ENCODE data around the gene PDP2. TPM values are rescaled to one million over a fixed set of nuclear protein-coding genes. Genes with fewer than 3 reads are reported as not detected.
A peak's percentile ranks its signal among the peaks of the same experiment; 100 is the strongest.

Gene PDP2
- polyA plus RNA-seq, 1 of the 3 experiments (the other 2 are of a cell fraction), result 4.7 TPM

- TF ChIP-seq GABPA (IDR thresholded peaks at IDR 0.05; ENCODE audit: low read depth) (no peak), TAF1 (IDR thresholded peaks at IDR 0.05; ENCODE audit: borderline replicate concordance, low read depth, low read length) (0 out of 2 replicates have a peak, but pooled peaks have one; percentile 41), USF2 (IDR thresholded peaks at IDR 0.05; ENCODE audit: borderline replicate concordance, low read depth, low read length) (peak; percentile 11; the same call in 1 of the 2 replicates), FOXJ3 (CRISPR knock-in tag; IDR thresholded peaks at IDR 0.05) (no peak), FOSL2 (IDR thresholded peaks at IDR 0.05; ENCODE audit: borderline replicate concordance, low read depth) (no peak), MEF2A (IDR thresholded peaks at IDR 0.05; ENCODE audit: borderline replicate concordance, low read depth) (no peak), ELF1 (IDR thresholded peaks at IDR 0.05) (no peak), RAD21 (IDR thresholded peaks at IDR 0.05; ENCODE audit: low read length) (no peak), EZH2phosphoT487 (IDR thresholded peaks at IDR 0.05; ENCODE audit: borderline replicate concordance, low read depth) (no peak), MAX (IDR thresholded peaks at IDR 0.05; ENCODE audit: low read depth) (peak; percentile 79), CHD2 (IDR thresholded peaks at IDR 0.05; ENCODE audit: low read length, partially characterized antibody) (peak; percentile 86)
Observed at GRCh38 chr16:66880288-66881013, at the start of gene PDP2 (continued).

GRCh38 chr16:66832190-66832589, 48.1 kb upstream of the PDP2 start:
- no peaks in the 10 kb centered on the region for H3F3A ChIP-seq (replicated peaks; ENCODE audit: insufficient read depth)
- H3K27ac ChIP-seq (ENCODE audit: low read depth in 2 of 2, low read length in 1 of 2), result no peak overlapping the region
- 74% methylated on average over 3 of the region's 3 CpGs for WGBS (ENCODE audit: low lambda C conversion rate)
- CTCF ChIA-PET, result interaction anchor here (0.7 to 4.8 kb wide), 12 partner anchors 12 to 984 kb away, joined by 3 to 83 read pairs (median 16); partner anchors contain the start of genes CA7 and PDP2
- no peaks in the 10 kb centered on the region for H3K9me2 ChIP-seq
- POLR2A ChIA-PET, result no interaction called here
- H3K9ac ChIP-seq, result no peak overlapping the region
- no peaks in the 10 kb centered on the region for H3K9me3 ChIP-seq
- no peak for DNase-seq
- peaks cover 4 to 7% of the 10 kb centered on the region in 2 experiments; a peak in 2 of 4 replicates for H3K4me1 ChIP-seq (ENCODE audit: control insufficient read depth in 1 of 2, insufficient read depth in 2 of 2, low read depth in 1 of 2, low read length in 1 of 2)
- no peak overlapping the region for H3K4me2 ChIP-seq
- no peak overlapping the region for H3K4me3 ChIP-seq (ENCODE audit: low read depth in 2 of 2, low read length in 1 of 2)
- H4K20me1 ChIP-seq (ENCODE audit: insufficient read depth), result peaks cover 17% of the 10 kb centered on the region
- TF ChIP-seq SMC3 (IDR thresholded peaks at IDR 0.05; ENCODE audit: low read depth, low read length) (no peak), MEF2A (IDR thresholded peaks at IDR 0.05; ENCODE audit: borderline replicate concordance, low read depth) (no peak), GABPA (IDR thresholded peaks at IDR 0.05; ENCODE audit: low read depth) (no peak), RFX5 (IDR thresholded peaks at IDR 0.05; ENCODE audit: low read length) (no peak), SIN3A (IDR thresholded peaks at IDR 0.05; ENCODE audit: borderline replicate concordance, low read depth, low read length) (no peak)
- no peak overlapping the region for H2AFZ ChIP-seq (ENCODE audit: low read depth)
- peaks cover 0 to 5% of the 10 kb centered on the region in 2 experiments for H3K36me3 ChIP-seq (replicated peaks in 1 of 2; ENCODE audit: control insufficient read depth in 1 of 2, insufficient read depth in 2 of 2, low read length in 1 of 2)
- H3K27me3 ChIP-seq (ENCODE audit: insufficient read depth), result no peaks in the 10 kb centered on the region
- H3K79me2 ChIP-seq (ENCODE audit: insufficient read depth), result peaks cover 34% of the 10 kb centered on the region
